Stomach (tissue), 4 donors: ENCODE data around the gene HS3ST1.

Experiments used
- EP300 ChIP-seq: sonication (generic); formaldehyde crosslinking; IDR thresholded peaks from one replicate; pipeline ENCODE4 v1.6.1; 2017; ENCODE audit warnings: antibody characterized with exemption
- POLR2A ChIP-seq, 4 donors: fragments of 450-650 bp; IDR thresholded peaks; one replicate each; pipeline ENCODE4 v1.6.1; 2016; ENCODE audit warnings: antibody characterized with exemption in 4 of 4, control low read depth in 2 of 4, mild to moderate bottlenecking in 1 of 4, moderate library complexity in 1 of 4
- TF ChIP-seq, protein P1 (sequence below), 7 experiments: fragments of 450-650 bp in 4 of 7; fragments of 200-600 bp in 3 of 7; sonication (generic) in 3 of 7; IDR thresholded peaks; one replicate each; pipeline ENCODE4 v1.5.1; 2016 to 2019; ENCODE audit warnings: antibody characterized with exemption in 7 of 7, control low read depth in 2 of 7, mild to moderate bottlenecking in 1 of 7

DNA sequence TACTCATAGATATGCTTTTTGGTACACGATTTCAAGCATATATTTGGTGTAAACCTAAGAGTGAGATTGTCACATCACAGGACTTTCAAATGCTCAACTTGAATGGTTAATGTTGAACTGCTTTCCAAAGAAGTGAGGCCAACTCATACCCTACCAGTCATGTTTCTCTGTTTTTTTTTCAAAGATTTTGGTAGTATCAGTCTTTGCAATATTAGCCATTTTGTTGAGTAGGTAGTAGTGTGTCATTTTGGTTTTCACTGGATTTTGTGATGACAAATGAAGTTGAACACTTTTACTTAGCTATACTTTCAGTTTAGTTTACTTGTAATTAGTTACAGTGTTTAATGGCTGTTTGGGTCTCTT, 12.5 kb upstream of the HS3ST1 start:
- TF ChIP-seq POLR2A (IDR thresholded peaks at IDR 0.05) = no peak
- no peak for TF ChIP-seq EP300
- TF ChIP-seq, protein P1, sequence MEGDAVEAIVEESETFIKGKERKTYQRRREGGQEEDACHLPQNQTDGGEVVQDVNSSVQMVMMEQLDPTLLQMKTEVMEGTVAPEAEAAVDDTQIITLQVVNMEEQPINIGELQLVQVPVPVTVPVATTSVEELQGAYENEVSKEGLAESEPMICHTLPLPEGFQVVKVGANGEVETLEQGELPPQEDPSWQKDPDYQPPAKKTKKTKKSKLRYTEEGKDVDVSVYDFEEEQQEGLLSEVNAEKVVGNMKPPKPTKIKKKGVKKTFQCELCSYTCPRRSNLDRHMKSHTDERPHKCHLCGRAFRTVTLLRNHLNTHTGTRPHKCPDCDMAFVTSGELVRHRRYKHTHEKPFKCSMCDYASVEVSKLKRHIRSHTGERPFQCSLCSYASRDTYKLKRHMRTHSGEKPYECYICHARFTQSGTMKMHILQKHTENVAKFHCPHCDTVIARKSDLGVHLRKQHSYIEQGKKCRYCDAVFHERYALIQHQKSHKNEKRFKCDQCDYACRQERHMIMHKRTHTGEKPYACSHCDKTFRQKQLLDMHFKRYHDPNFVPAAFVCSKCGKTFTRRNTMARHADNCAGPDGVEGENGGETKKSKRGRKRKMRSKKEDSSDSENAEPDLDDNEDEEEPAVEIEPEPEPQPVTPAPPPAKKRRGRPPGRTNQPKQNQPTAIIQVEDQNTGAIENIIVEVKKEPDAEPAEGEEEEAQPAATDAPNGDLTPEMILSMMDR (IDR thresholded peaks at IDR 0.05) = no peak
